Measurements from ENCODE around the gene TMEM43.

TMEM43 gene

DNA sequence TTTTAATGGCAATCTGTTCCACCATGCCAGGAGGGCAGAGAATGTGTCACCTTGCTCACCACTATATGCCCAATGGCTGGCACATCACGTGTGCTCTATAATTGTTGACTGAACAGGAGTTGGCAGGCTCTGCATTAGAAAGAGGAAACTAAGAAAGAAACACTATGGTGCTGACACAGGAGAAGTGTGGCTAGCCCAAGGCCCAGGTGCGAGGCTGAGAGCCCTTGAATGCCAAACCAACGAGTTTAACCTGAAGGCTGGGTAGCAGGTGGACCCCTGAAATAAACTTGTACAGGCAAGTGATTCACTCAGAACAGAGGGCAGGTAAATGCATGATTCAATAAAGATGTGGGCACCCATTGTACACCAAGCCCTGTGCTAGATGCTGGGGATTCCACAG is 2.6 kb upstream of the TMEM43 start:
- no peak for DNase-seq

DNA sequence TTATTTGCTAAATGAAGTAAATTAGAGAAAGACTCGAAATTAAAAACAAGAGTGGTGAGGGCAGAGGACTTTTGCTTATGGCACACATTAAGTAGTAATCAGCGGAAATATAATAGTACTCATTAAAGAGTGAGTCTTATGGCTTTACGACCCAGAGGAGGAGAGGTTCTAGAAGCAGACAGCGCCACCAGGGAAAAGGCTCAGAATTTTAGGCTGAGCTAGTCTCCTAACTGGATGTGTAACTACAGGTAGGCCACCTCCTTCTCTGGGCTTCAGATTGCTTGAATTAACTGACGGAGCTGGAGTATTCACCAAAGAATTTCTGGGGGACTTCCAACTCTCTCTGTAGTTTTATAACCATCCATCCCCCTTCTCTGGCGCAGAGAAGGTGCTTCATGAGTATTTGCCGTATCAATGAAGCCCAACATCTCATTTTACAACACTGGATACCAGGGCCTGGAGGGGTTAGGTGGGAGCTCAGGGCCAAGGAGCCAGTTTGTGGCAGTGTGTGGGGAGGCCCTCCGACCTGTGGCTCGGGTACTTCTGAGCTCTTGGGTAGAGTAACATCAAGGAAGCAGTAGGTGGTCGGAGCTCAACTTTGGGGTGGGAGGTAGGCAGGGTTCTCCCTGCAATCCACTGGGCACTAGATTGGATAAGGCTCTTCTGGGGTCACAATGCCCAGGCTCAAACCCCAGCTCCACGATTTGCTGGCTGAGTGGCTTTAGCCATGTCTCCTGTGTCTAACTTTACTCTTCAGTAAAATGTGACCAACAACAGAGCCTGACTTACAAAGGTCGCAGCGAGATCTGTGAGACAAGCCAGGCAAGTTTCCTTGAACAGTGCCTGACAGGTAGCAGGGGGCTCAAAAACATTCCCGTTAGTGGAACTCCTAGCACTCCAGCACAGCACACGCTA is 1.3 kb upstream of the TMEM43 start:
- DNase-seq, result no peak

DNA sequence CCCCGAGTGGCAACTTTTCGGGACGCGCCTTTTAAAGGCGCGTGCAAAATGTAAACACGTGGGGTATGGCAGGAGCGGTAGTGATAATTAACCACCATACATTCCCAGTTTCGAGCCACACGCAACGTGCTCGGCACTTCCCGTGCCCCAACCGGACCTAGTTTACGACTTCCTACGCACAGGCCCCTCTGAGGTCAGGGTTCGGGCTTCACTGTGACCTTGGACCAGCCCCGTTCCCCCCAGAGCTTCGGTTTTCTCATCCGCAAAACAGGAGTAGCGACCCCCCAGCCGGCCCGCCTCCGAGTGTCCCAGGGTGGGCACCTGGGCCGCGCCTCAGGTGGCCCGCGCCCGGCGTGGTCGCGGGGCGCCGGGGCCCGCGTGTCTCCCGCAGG is 633 bp upstream of the TMEM43 start:
- no peak for DNase-seq

- no peak for DNase-seq
These were observed 553 bp downstream of the TMEM43 start for GRCh38 chr3:14125193-14126016.

- no peak for DNase-seq
These were observed 1.4 kb downstream of the TMEM43 start for GRCh38 chr3:14126017-14126886.

GRCh38 chr3:14126887-14127505 is 2.1 kb downstream of the TMEM43 start:
- DNase-seq, result no peak

- DNase-seq, result no peak
These were observed 2.8 kb downstream of the TMEM43 start for GRCh38 chr3:14127516-14128161.

GRCh38 chr3:14128724-14129123 is 3.9 kb downstream of the TMEM43 start:
- no peak for DNase-seq

GRCh38 chr3:14129296-14129695 is 4.4 kb downstream of the TMEM43 start:
- DNase-seq, result no peak

- no peak for DNase-seq
These were observed 5.4 kb downstream of the TMEM43 start for GRCh38 chr3:14130230-14130629.

DNA sequence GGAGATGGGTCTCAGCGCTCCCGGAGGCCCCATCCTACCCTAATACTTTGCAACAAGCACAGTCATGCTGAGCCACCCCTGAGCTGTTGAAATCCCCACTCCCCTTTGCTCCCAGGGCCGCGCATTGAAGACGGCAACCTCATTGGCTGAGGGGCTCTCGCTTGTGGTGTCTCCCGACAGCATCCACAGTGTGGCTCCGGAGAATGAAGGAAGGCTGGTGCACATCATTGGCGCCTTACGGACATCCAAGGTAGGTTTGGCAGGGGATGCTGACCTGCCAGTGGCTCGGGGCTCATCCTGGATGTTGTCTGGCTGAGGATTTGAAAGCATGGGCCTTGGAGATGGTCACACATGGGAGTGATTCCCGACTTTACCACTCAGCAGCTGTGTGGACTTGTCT is 5.9 kb downstream of the TMEM43 start:
- DNase-seq, result no peak

DNA sequence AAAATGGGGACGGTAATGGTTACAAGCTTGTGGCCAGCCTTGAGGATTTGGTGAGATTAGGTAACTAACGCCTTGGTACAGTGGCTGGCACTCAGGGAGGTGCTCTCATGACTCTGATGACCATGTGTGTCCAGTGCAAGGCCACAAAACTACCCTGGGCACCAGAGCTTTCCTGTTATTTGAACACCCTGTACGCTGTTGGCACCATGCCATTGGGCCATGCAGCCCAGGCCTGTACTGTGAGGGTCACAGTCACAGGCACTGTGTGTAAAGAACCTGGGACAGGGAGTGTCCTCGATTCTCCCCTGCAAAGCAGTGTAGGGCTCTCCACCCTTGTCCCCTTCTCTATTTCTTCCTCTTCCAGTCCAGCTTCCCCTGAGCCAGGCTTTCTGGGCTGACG is 6.3 kb downstream of the TMEM43 start:
- DNase-seq, result no peak

DNA sequence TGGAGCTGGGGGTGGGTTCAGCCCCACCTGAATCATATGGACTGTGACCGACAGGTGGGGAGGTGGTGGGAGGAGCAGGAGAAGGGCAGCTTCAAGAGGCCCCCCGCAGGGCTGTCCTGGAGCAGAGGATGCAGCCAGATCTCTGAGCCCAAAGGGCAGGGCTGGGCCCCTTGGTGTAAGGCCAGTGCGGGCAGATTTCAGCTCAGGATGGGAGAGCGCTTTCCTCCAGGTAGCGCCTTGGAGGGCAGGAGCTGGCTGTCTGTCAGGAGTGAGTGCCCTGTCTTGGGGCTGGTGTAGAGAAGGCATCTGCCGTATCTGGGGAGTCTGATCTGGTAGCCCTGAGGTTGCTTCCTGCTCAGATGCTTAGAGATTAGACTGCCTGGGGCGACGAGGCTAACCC is 7.3 kb downstream of the TMEM43 start:
- no peak for DNase-seq

GRCh38 chr3:14132689-14133088 is 7.8 kb downstream of the TMEM43 start:
- DNase-seq, result no peak

- no peak for DNase-seq
These were observed 8.4 kb downstream of the TMEM43 start for GRCh38 chr3:14133188-14133800.

DNA sequence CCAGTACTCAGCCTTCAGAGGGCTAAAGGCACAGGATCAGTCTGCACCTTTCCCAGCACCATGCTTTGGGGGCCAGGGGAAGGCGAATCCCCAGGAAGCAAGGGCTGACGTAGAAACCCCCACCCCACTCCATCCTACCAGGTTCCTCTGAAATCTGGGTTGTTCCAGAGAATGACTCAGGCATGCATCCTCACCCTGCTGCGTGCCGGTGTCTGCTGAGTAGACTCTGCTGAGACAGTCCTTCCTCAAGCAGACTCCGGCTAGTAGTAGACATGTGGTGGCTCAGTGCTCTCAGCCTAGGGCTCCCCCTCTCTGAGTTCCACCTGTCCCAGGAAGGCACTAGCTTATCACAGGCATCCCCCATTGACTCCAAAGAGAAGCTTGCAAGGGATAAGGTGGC is 9.0 kb downstream of the TMEM43 start:
- DNase-seq, result no peak

GRCh38 chr3:14134291-14134690 is 9.4 kb downstream of the TMEM43 start:
- DNase-seq, result no peak

DNA sequence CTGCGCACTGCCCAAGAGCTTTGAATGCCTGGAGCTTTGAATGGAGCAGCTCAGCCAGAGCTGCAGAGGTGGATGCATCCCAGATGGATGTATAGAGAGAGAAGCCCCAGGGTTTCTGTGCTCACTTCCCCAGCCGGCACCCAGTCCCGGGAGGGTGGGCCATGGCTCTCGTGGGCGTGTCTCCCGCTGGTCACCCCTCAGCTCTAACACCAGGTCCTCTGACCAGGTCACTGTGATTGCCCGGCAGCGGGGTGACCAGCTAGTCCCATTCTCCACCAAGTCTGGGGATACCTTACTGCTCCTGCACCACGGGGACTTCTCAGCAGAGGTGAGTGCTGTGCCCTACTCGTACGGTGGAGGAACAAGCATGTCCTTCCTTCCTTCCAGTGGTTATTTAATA is 10.7 kb downstream of the TMEM43 start:
- DNase-seq, result no peak

DNA sequence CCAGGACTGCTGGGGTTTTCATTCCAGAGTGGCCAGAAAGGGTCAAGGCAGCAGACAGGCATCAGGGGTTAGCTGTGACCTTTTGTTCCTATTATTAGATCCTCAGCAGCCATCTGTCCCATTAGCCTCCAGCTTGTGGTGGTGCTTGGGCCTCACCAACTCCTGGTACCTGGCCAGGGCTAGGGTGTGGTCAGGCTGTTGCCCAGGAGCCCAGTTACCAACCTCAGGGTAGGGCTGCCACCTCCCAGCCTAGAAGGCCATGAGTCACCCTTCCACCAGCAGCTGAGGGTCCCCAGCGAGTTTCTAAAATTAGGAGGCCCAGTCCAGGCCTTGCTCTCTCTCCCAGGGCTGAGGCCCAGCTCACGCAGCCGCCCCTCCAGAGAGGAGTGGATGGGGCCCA is 12.2 kb downstream of the TMEM43 start:
- no peak for DNase-seq

DNA sequence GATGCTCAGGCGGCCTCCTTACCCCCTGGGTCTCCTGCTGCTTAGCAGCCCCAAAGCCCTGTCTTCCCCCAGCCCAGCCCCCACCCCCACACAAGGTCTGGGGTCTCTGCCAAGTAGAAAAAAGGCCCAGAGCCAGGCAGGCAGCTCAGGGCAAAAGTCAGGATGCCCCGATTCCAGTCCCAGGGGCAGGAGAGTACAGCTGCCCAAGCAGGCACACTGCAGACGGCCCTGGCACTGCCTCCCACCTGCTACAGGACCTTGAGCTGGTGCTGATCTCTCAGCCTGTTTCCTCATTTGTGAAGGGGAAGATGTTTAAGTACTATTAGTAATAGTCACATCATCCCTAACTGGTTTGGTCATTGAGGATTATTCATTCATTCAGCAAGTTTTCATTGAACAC is 12.6 kb downstream of the TMEM43 start:
- DNase-seq, result no peak

DNA sequence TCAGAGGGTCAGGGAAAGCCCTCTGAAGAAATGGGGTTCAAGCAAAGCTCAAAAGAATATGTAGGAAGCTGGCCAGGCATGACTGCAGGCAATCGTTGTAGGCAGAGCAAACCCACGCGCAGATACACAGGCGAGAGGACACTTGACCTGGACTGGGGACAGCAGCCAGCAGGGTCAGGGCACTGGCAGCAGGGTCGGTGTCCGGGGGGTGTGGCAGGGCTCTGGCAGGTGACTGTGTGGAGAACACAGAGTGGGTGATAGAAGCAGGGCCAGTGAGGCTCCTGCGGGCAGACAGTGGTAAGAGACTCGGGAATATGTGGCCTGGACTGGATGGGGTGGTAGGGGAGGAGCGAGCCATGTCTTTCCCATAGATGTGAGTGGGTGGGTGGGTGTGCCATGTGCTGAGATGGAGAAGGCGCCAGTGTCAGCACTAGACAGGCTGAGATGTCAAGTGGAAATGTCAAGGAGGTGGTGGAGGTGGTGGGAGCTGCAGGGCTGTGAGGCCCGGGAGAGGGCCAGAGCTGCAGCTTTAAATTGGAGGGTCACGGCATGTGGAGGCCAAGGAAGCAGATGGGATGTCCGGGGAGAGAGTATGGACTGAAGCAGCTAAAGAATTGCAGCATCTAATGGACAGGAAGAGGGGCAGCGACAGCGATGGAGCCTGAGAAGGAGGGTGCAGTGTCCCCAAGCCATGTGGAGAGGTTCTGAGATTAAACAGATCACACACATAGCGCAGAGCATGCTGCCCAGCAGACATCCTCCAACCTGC is 13.4 kb downstream of the TMEM43 start:
- no peak for DNase-seq
